Measurements from ENCODE around the gene PKIG. TPM values are rescaled to one million over a fixed set of nuclear protein-coding genes. Genes with fewer than 3 reads are reported as not detected.

Gene PKIG
- total and polyA plus RNA-seq, 2 experiments from 2014 or later = 29.7 to 33.2 TPM

GRCh38 chr20:44542890-44543289, 39.5 kb upstream of the PKIG start:
- no peak for TF ChIP-seq ETS1 (IDR thresholded peaks at IDR 0.05)
- TF ChIP-seq ZNF114 (CRISPR knock-in tag; IDR thresholded peaks at IDR 0.05) = no peak
- no peak for TF ChIP-seq JUNB (IDR thresholded peaks at IDR 0.05; ENCODE audit: unreplicated experiment)
- no peak for TF ChIP-seq CREB1 (CRISPR knock-in tag; IDR thresholded peaks at IDR 0.05; ENCODE audit: low read depth)
- no peak for TF ChIP-seq REST (IDR thresholded peaks at IDR 0.05; ENCODE audit: unreplicated experiment)
- no peak for TF ChIP-seq STAT1 (IDR thresholded peaks at IDR 0.05; ENCODE audit: unreplicated experiment)
- TF ChIP-seq EZH2 (IDR thresholded peaks at IDR 0.05; ENCODE audit: low read depth, unreplicated experiment) = no peak
- no peak for TF ChIP-seq POLR2AphosphoS5 (IDR thresholded peaks at IDR 0.05; ENCODE audit: low read depth)
- no peak for TF ChIP-seq ZNF462 (CRISPR knock-in tag; IDR thresholded peaks at IDR 0.05)
- TF ChIP-seq NANOG (IDR thresholded peaks at IDR 0.05; ENCODE audit: borderline replicate concordance) = no peak
- no peak for TF ChIP-seq ZNF331 (CRISPR knock-in tag; IDR thresholded peaks at IDR 0.05; ENCODE audit: low read depth)
- TF ChIP-seq EZH2phosphoT487 (IDR thresholded peaks at IDR 0.05; ENCODE audit: unreplicated experiment) = no peak
- no peak for TF ChIP-seq CTCF (conservative IDR thresholded peaks at IDR 0.05; ENCODE audit: low read depth in 2 of 2)
- no peak for DNase-seq (ENCODE audit: low spot score)
- no peaks in the 10 kb centered on the region; the same call in 1 of the 2 replicates for H4K20me1 ChIP-seq (replicated peaks; ENCODE audit: insufficient read depth)
- Mint-ChIP-seq H3K27me3 (ENCODE audit: insufficient read depth, low read depth, poor library complexity) (peaks cover 9% of the 10 kb centered on the region), H3K9me3 (no peaks in the 10 kb centered on the region), H3K27ac (no peak overlapping the region), H3K36me3 (ENCODE audit: low read depth) (no peaks in the 10 kb centered on the region), H3K4me1 (peaks cover 5% of the 10 kb centered on the region), H3K4me3 (no peak overlapping the region)
- no peak overlapping the region for H3K4me2 ChIP-seq
- H3K4me1 ChIP-seq (ENCODE audit: insufficient read depth) = no peaks in the 10 kb centered on the region
- H3K4me3 ChIP-seq = no peak overlapping the region
- H3F3A ChIP-seq (replicated peaks; ENCODE audit: low read depth) = no peaks in the 10 kb centered on the region
- H3K27me3 ChIP-seq (ENCODE audit: insufficient read depth) = no peaks in the 10 kb centered on the region
- H3K27ac ChIP-seq (ENCODE audit: low read depth) = no peak overlapping the region
- no peaks in the 10 kb centered on the region for H3K9me2 ChIP-seq (ENCODE audit: insufficient read depth)
- peaks cover 8% of the 10 kb centered on the region for H3K79me2 ChIP-seq (replicated peaks; ENCODE audit: insufficient read depth)
- no peaks in the 10 kb centered on the region for H3K36me3 ChIP-seq (ENCODE audit: insufficient read depth)
- ATAC-seq = no peak
- H2AFZ ChIP-seq = no peak overlapping the region

All from GM23338 (cell line).